ENCODE measurements around the gene GJA1.
A peak's percentile ranks its signal among the peaks of the same experiment; 100 is the strongest.

The GJA1 gene

DNA sequence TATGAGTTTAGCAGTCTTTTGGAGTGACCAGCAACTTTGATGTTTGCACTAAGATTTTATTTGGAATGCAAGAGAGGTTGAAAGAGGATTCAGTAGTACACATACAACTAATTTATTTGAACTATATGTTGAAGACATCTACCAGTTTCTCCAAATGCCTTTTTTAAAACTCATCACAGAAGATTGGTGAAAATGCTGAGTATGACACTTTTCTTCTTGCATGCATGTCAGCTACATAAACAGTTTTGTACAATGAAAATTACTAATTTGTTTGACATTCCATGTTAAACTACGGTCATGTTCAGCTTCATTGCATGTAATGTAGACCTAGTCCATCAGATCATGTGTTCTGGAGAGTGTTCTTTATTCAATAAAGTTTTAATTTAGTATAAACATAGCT is 13.9 kb downstream of the GJA1 start:
- TF ChIP-seq, protein P1, sequence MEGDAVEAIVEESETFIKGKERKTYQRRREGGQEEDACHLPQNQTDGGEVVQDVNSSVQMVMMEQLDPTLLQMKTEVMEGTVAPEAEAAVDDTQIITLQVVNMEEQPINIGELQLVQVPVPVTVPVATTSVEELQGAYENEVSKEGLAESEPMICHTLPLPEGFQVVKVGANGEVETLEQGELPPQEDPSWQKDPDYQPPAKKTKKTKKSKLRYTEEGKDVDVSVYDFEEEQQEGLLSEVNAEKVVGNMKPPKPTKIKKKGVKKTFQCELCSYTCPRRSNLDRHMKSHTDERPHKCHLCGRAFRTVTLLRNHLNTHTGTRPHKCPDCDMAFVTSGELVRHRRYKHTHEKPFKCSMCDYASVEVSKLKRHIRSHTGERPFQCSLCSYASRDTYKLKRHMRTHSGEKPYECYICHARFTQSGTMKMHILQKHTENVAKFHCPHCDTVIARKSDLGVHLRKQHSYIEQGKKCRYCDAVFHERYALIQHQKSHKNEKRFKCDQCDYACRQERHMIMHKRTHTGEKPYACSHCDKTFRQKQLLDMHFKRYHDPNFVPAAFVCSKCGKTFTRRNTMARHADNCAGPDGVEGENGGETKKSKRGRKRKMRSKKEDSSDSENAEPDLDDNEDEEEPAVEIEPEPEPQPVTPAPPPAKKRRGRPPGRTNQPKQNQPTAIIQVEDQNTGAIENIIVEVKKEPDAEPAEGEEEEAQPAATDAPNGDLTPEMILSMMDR (IDR thresholded peaks at IDR 0.05; ENCODE audit: insufficient read depth, low read depth, low read length, missing control alignments), result no peak
- no peak for DNase-seq (ENCODE audit: low read depth)
- no peak overlapping the region for H3K4me3 ChIP-seq (ENCODE audit: low read depth, low read length)

DNA sequence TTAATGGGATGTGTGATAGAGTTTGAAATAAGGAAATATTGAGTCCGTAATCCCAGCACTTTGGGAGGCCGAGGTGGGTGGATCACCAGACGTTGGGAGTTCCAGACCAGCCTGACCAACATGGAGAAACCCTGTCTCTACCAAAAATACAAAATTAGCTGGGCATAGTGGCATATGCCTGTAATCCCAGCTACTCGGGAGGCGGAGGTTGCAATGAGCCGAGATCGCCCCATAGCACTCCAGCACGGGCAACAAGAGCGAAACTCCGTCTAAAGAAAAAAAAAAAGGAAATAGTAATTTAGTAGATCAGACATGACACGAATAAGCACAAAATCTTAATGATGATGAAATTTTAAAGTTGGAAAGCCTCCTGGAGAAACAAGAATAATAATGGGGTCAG is 14.8 kb downstream of the GJA1 start:
- no peak overlapping the region for H3K4me3 ChIP-seq (ENCODE audit: low read depth, low read length)
- DNase-seq (ENCODE audit: low read depth), result no peak
- TF ChIP-seq, protein P1 (IDR thresholded peaks at IDR 0.05; ENCODE audit: insufficient read depth, low read depth, low read length, missing control alignments), result no peak

DNA sequence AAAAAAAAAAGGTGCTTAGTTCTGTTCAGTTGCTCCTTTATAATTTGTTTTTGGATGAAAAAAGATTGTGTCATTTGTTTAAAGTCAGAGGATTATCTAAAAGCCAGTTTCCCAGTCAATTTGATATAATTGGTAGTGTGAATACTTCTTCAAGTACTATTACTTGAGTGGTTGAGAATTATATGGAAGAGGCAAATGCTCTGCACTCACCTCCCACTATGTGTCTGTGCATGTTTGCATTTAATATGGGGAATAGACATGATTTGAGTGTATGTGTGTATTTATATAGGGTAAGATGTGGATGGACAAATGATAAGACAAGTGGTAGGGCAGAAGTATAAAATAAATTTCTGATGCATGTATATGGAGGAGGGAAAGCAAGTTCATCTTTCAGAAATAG is 15.8 kb downstream of the GJA1 start:
- TF ChIP-seq, protein P1 (IDR thresholded peaks at IDR 0.05; ENCODE audit: insufficient read depth, low read depth, low read length, missing control alignments), result no peak
- no peak overlapping the region for H3K4me3 ChIP-seq (ENCODE audit: low read depth, low read length)

DNA sequence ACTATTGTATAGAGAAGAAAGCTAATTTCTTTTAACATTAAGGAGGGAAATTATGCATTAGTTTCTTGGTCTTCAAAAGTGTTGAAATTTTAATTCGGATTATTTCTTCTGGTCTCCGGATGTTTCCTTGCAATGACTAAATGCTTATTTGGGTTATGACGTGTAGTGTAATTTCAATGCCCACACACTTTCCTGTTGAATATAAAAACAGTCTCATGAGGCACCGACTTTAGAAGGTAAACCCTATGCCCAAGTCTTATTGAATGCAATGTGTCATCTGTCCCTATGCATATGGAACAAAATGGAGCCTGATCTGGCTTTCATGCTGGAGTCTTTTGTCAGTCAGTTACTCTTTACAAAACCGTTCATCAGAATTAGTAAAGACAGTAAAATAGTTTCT is 17.7 kb downstream of the GJA1 start:
- H3K4me3 ChIP-seq (ENCODE audit: low read depth, low read length), result no peak overlapping the region
- TF ChIP-seq, protein P1 (IDR thresholded peaks at IDR 0.05; ENCODE audit: insufficient read depth, low read depth, low read length, missing control alignments), result no peak
- no peak for DNase-seq (ENCODE audit: low read depth)

More for the DNA sequence above, 15.8 kb downstream of the GJA1 start:
- no peak for DNase-seq (ENCODE audit: low read depth)

DNA sequence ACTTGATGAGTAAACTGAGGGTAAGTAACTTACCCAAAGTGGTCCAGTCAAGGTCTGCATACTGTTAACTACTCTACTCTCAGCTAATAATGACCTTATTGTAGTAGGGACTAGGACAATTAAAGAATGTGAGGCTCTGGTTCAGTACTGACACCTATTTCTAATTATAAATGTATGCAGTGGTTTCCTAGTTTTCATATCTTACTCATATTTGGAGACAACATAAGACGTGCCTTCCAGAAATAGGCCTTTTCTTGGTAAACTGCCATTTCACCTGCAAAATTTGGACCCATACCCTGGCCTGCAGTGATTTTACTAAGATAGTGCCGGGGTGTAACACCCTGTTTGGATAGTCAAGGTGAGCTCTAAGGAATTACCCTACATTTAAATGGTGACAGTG is 24.7 kb downstream of the GJA1 start:
- DNase-seq (ENCODE audit: low read depth), result peak; percentile 21
- no peak overlapping the region for H3K4me3 ChIP-seq (ENCODE audit: low read depth, low read length)
- TF ChIP-seq, protein P1 (IDR thresholded peaks at IDR 0.05; ENCODE audit: insufficient read depth, low read depth, low read length, missing control alignments), result no peak

DNA sequence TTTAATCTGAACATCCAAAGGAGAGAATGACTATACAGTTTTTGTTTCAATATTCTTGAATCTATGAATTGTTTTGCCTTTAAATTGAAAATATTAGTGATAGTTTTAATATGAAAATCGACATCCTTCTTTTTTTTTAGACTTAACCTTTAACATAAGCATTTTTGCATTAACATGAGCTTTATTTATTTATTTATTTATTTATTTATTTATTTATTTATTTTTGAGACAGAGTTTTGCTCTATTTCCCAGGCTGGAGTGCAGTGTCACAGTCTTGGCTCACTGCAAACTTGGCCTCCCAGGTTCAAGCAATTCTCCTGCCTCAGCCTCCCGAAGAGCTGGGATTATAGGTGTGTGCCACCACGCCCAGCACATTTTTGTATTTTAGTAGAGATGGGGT is 27.6 kb downstream of the GJA1 start:
- DNase-seq (ENCODE audit: low read depth), result no peak
- no peak overlapping the region for H3K4me3 ChIP-seq (ENCODE audit: low read depth, low read length)
- TF ChIP-seq, protein P1 (IDR thresholded peaks at IDR 0.05; ENCODE audit: insufficient read depth, low read depth, low read length, missing control alignments), result no peak

DNA sequence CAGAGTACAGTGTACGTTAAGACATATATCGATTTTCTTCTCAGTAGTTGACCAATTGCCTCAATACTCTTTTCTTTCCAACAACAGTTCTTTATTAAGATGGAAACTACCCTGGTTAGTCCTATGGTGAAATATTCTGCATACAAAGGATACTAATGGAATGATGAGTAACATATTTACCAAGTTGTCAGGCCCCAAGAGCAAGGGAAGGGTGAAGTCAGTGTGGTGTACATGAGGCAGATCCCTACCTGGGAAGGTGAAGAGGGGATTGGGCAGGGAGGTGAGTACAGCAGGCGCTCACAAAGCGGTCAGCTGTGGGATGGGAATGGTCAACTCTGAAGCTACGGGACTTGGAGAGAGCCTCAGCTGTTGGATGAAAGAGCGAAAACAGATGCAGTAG is 29.7 kb downstream of the GJA1 start:
- no peak overlapping the region for H3K4me3 ChIP-seq (ENCODE audit: low read depth, low read length)
- DNase-seq (ENCODE audit: low read depth), result no peak
- TF ChIP-seq, protein P1 (IDR thresholded peaks at IDR 0.05; ENCODE audit: insufficient read depth, low read depth, low read length, missing control alignments), result no peak
